GM18520 (cell line): ENCODE measurements around the gene LOXHD1.

Experiments
- ATAC-seq: cut with Tn5 transposase; IDR thresholded peaks from one replicate; pipeline ENCODE4 v1.9.1; 2021; ENCODE audit not compliant: unreplicated experiment

LOXHD1 gene

GRCh38 chr18:46554406-46555080 is 102.5 kb downstream of the LOXHD1 start:
- ATAC-seq, result no peak

GRCh38 chr18:46550609-46551008 is 106.4 kb downstream of the LOXHD1 start:
- no peak for ATAC-seq

GRCh38 chr18:46547520-46547919 is 109.5 kb downstream of the LOXHD1 start:
- ATAC-seq, result no peak

GRCh38 chr18:46546111-46546640 is 110.8 kb downstream of the LOXHD1 start:
- ATAC-seq, result no peak

GRCh38 chr18:46542545-46542944 is 114.5 kb downstream of the LOXHD1 start:
- ATAC-seq, result no peak

GRCh38 chr18:46541626-46542189 is 115.3 kb downstream of the LOXHD1 start:
- no peak for ATAC-seq

- ATAC-seq, result no peak
These were observed 118.6 kb downstream of the LOXHD1 start for GRCh38 chr18:46538376-46538775.

- ATAC-seq, result no peak
These were observed 120.7 kb downstream of the LOXHD1 start for GRCh38 chr18:46536215-46536874.

- ATAC-seq, result no peak
These were observed 125.5 kb downstream of the LOXHD1 start for GRCh38 chr18:46531482-46531881.

- ATAC-seq, result no peak
These were observed 129.0 kb downstream of the LOXHD1 start for GRCh38 chr18:46528037-46528436.

- no peak for ATAC-seq
These were observed 137.2 kb downstream of the LOXHD1 start for GRCh38 chr18:46519870-46520269.

GRCh38 chr18:46518438-46518837 is 138.6 kb downstream of the LOXHD1 start:
- no peak for ATAC-seq

GRCh38 chr18:46516555-46516954 is 140.5 kb downstream of the LOXHD1 start:
- no peak for ATAC-seq

GRCh38 chr18:46510386-46510785 is 146.6 kb downstream of the LOXHD1 start:
- ATAC-seq, result no peak

- no peak for ATAC-seq
These were observed 147.5 kb downstream of the LOXHD1 start for GRCh38 chr18:46509530-46509929.

GRCh38 chr18:46506974-46507586 is 149.9 kb downstream of the LOXHD1 start:
- ATAC-seq, result no peak

- no peak for ATAC-seq
These were observed 154.6 kb downstream of the LOXHD1 start for GRCh38 chr18:46502444-46502843.

GRCh38 chr18:46497129-46497528 is 159.9 kb downstream of the LOXHD1 start:
- no peak for ATAC-seq

- ATAC-seq, result no peak
These were observed 168.4 kb downstream of the LOXHD1 start for GRCh38 chr18:46488471-46489213.

- ATAC-seq, result no peak
These were observed 171.3 kb downstream of the LOXHD1 start for GRCh38 chr18:46485675-46486194.

- ATAC-seq, result no peak
These were observed 172.0 kb downstream of the LOXHD1 start for GRCh38 chr18:46484971-46485370.
